H1 (cell line): ENCODE data around the gene SLC34A1.

ENCODE experiments used
- BCL11A ChIP-seq, 2 experiments: IDR thresholded peaks; one replicate each; pipeline ENCODE4 v1.6.1; 2011; ENCODE audit warnings: low read depth in 2 of 2, low read length in 2 of 2, mild to moderate bottlenecking in 2 of 2
- CBX8 ChIP-seq: fragments of 300-800, 300-1000 bp; sonication (generic); IDR thresholded peaks from 2 replicates; pipeline ENCODE4 v1.7.1; 2016; ENCODE audit warnings: low read depth, low read length, borderline replicate concordance
- EZH2 ChIP-seq: fragments of 200-600 bp; sonication (generic); IDR thresholded peaks from 2 replicates; pipeline ENCODE4 v1.7.1; 2012; ENCODE audit warnings: low read depth, mild to moderate bottlenecking, moderate library complexity, low read length, inconsistent platforms; ENCODE audit not compliant: severe bottlenecking
- POLR2A ChIP-seq, 2 experiments: IDR thresholded peaks; 1 replicate in 1 of 2; 2 replicates in 1 of 2; pipeline ENCODE4 v1.6.1; 2011; ENCODE audit warnings: low read depth in 2 of 2, low read length in 2 of 2, mild to moderate bottlenecking in 2 of 2; ENCODE audit errors: control extremely low read depth in 1 of 2
- POLR2AphosphoS5 ChIP-seq: IDR thresholded peaks from 2 replicates; pipeline ENCODE4 v1.6.1; 2011; ENCODE audit warnings: low read depth, low read length
- RAD21 ChIP-seq, 2 experiments: IDR thresholded peaks in 1 of 2; conservative IDR thresholded peaks in 1 of 2; 2 replicates each; pipeline ENCODE4 v1.6.1; 2011; ENCODE audit warnings: low read depth in 2 of 2, low read length in 2 of 2, improper control_type of control experiment in 1 of 2, inconsistent platforms in 1 of 2, mild to moderate bottlenecking in 1 of 2, moderate library complexity in 1 of 2
- SP1 ChIP-seq: IDR thresholded peaks from 2 replicates; pipeline ENCODE4 v1.6.1; 2011; ENCODE audit warnings: low read depth, low read length
- SP2 ChIP-seq: IDR thresholded peaks from 2 replicates; pipeline ENCODE4 v1.6.1; 2012; ENCODE audit warnings: mild to moderate bottlenecking, low read length, inconsistent platforms
- SRF ChIP-seq: IDR thresholded peaks from 2 replicates; pipeline ENCODE4 v1.6.1; 2011; ENCODE audit warnings: mild to moderate bottlenecking, low read depth, low read length, moderate library complexity
- SUZ12 ChIP-seq: fragments of 200-600 bp; sonication (generic); IDR thresholded peaks from 2 replicates; pipeline ENCODE4 v1.6.1; 2012; ENCODE audit warnings: mild to moderate bottlenecking, inconsistent platforms, low read length, moderate library complexity, mixed read lengths
- TAF1 ChIP-seq: IDR thresholded peaks from 2 replicates; pipeline ENCODE4 v1.6.1; 2011; ENCODE audit warnings: mild to moderate bottlenecking, low read depth, low read length
- TF ChIP-seq, protein P1 (sequence below), 3 experiments: IDR thresholded peaks; 1 replicate in 2 of 3; 2 replicates in 1 of 3; pipeline versions ENCODE4 v1.5.1 to v1.6.1; 2011; ENCODE audit warnings: low read length in 3 of 3, mild to moderate bottlenecking in 3 of 3, inconsistent platforms in 2 of 3, low read depth in 1 of 3, moderate library complexity in 1 of 3; ENCODE audit not compliant: insufficient read depth in 1 of 3; ENCODE audit errors: control extremely low read depth in 1 of 3

DNA sequence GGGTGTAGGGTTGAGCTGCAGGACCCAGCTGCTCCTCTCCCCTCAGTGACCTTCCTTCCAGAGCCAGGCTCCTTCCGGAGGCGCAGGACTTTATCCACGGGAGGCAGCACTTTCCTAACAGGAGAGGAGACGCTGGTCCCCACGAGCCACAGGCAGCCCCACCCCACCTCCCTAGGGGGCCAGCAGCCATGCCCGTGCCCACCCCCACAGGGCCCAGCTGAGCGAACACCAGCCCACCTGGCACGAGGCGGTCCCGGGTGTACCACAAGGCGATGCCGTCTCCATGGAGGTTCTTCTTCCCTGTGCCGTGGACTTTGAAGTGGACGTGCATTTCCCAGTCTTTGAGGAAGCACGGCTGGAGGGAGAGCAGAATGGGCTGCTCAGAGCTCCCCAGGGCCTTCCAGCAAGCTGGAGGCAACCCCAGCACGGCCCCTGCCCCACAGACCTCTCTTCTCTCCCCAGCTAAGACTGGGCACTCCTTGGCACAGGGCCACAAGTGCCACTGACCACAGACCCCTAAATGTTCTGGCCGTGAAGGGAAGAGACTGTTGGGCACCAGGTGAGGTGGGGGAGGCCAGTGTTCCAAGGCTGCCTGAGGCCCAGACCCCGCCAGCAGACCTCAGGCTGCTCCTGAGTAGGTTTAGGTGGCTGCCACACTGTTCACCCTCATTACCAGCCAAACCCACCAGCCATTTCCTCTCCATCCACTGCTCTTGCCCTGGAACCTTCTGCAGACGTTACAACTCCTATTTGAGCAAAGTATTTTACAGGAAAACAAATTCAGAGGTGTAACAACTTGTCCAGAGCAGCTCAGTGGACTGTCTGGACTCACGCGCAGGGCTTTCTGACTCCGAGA, 45.8 kb upstream of the SLC34A1 start:
- TF ChIP-seq TAF1 = no peak
- TF ChIP-seq POLR2AphosphoS5 = no peak
- TF ChIP-seq CBX8 = no peak
- TF ChIP-seq, protein P1, sequence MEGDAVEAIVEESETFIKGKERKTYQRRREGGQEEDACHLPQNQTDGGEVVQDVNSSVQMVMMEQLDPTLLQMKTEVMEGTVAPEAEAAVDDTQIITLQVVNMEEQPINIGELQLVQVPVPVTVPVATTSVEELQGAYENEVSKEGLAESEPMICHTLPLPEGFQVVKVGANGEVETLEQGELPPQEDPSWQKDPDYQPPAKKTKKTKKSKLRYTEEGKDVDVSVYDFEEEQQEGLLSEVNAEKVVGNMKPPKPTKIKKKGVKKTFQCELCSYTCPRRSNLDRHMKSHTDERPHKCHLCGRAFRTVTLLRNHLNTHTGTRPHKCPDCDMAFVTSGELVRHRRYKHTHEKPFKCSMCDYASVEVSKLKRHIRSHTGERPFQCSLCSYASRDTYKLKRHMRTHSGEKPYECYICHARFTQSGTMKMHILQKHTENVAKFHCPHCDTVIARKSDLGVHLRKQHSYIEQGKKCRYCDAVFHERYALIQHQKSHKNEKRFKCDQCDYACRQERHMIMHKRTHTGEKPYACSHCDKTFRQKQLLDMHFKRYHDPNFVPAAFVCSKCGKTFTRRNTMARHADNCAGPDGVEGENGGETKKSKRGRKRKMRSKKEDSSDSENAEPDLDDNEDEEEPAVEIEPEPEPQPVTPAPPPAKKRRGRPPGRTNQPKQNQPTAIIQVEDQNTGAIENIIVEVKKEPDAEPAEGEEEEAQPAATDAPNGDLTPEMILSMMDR (IDR thresholded peaks at IDR 0.05; ENCODE audit: control extremely low read depth in 1 of 3, insufficient read depth in 1 of 3, low read depth in 1 of 3, low read length in 3 of 3) = no peak
- no peak for TF ChIP-seq POLR2A (IDR thresholded peaks at IDR 0.05; ENCODE audit: control extremely low read depth in 1 of 2, low read depth in 2 of 2, low read length in 2 of 2)
- TF ChIP-seq SUZ12 = no peak
- no peak for TF ChIP-seq SRF
- no peak for TF ChIP-seq SP2
- TF ChIP-seq BCL11A (IDR thresholded peaks at IDR 0.05; ENCODE audit: low read depth in 2 of 2, low read length in 2 of 2) = no peak
- TF ChIP-seq RAD21 (IDR thresholded peaks at IDR 0.05 in 1 of 2, conservative IDR thresholded peaks at IDR 0.05 in 1 of 2; ENCODE audit: low read depth in 2 of 2, low read length in 2 of 2) = no peak
- no peak for TF ChIP-seq EZH2
- TF ChIP-seq SP1 = no peak
